SHP77 (cell line): ENCODE measurements around the gene PRUNE1.

Source experiments
- DNase-seq, 2 experiments: peaks; one replicate each; lab custom pipeline; 2025; lab: John Stamatoyannopoulos, UW

The PRUNE1 gene

GRCh38 chr1:150976879-150977694, 31.2 kb upstream of the PRUNE1 start:
- peak; percentile 78 to 89 for DNase-seq

GRCh38 chr1:150979092-150980056, 28.9 kb upstream of the PRUNE1 start:
- peak; percentile 90 to 96 for DNase-seq

- DNase-seq = peak; percentile 97 to 99
Measured at GRCh38 chr1:150981177-150981804, 27.0 kb upstream of the PRUNE1 start.

GRCh38 chr1:150981805-150982712, 26.2 kb upstream of the PRUNE1 start, which contains the start of gene ANXA9:
Gene ANXA9, plus strand, starts transcription at chr1:150982292. Its CDS starts 814 bp downstream, at chr1:150983106.
- DNase-seq = peak; percentile 46 to 53

- DNase-seq = no peak
Measured at GRCh38 chr1:150985179-150985825, 22.9 kb upstream of the PRUNE1 start.

- no peak for DNase-seq
Measured at GRCh38 chr1:150987924-150988323, 20.3 kb upstream of the PRUNE1 start.

- no peak for DNase-seq
Measured at GRCh38 chr1:150992626-150993025, 15.6 kb upstream of the PRUNE1 start.

GRCh38 chr1:150994248-150994647, 14.0 kb upstream of the PRUNE1 start:
- no peak for DNase-seq

- DNase-seq = no peak
Measured at GRCh38 chr1:150995460-150995859, 12.8 kb upstream of the PRUNE1 start.

GRCh38 chr1:150995896-150996295, 12.4 kb upstream of the PRUNE1 start:
- DNase-seq = peak; percentile 25 to 26

GRCh38 chr1:150997126-150997872, 10.9 kb upstream of the PRUNE1 start:
- no peak for DNase-seq

GRCh38 chr1:150997949-150998348, 10.3 kb upstream of the PRUNE1 start:
- DNase-seq = no peak

- DNase-seq = no peak
Measured at GRCh38 chr1:150999051-150999674, 9.1 kb upstream of the PRUNE1 start.

GRCh38 chr1:150999926-151000325, 8.3 kb upstream of the PRUNE1 start:
- no peak for DNase-seq

- DNase-seq = no peak
Measured at GRCh38 chr1:151000408-151000807, 7.8 kb upstream of the PRUNE1 start.

GRCh38 chr1:151001602-151002001, 6.6 kb upstream of the PRUNE1 start:
- DNase-seq = no peak

- DNase-seq = no peak
Measured at GRCh38 chr1:151002051-151002450, 6.2 kb upstream of the PRUNE1 start.

- no peak for DNase-seq
Measured at GRCh38 chr1:151002611-151003010, 5.6 kb upstream of the PRUNE1 start.

GRCh38 chr1:151003180-151003579, 5.1 kb upstream of the PRUNE1 start:
- DNase-seq = no peak
